KMS-11 (cell line): ENCODE data around the gene PFDN6.

Experiments used
- H2AFZ ChIP-seq: fragments of 200-600 bp; sonication (generic); 2 replicates; pipeline ENCODE4 v1.6.1; 2016; ENCODE audit warnings: antibody characterized with exemption, mixed run types, low read depth
- H3K27ac ChIP-seq: fragments of 200-600 bp; sonication (generic); 2 replicates; pipeline ENCODE4 v1.6.1; 2016; ENCODE audit warnings: mild to moderate bottlenecking, mixed run types
- H3K27me3 ChIP-seq: fragments of 200-600 bp; sonication (generic); 2 replicates; pipeline ENCODE4 v1.6.1; 2017; ENCODE audit warnings: mild to moderate bottlenecking, low read depth, mixed run types, moderate library complexity; ENCODE audit not compliant: insufficient read depth
- H3K36me3 ChIP-seq: fragments of 200-600 bp; sonication (generic); 2 replicates; pipeline ENCODE4 v1.6.1; 2017; ENCODE audit warnings: mild to moderate bottlenecking, mixed run types; ENCODE audit not compliant: insufficient read depth
- H3K4me1 ChIP-seq: fragments of 200-600 bp; sonication (generic); 2 replicates; pipeline ENCODE4 v1.6.1; 2016; ENCODE audit warnings: mild to moderate bottlenecking, low read depth, mixed run types; ENCODE audit not compliant: poor library complexity, severe bottlenecking
- H3K4me2 ChIP-seq: fragments of 200-600 bp; sonication (generic); 2 replicates; pipeline ENCODE4 v1.7.0; 2016; ENCODE audit warnings: mild to moderate bottlenecking, mixed run types
- H3K4me3 ChIP-seq: fragments of 200-600 bp; sonication (generic); IDR thresholded peaks from 2 replicates; pipeline ENCODE4 v1.6.1; 2017; ENCODE audit warnings: low read depth, low read length, mixed read lengths; ENCODE audit not compliant: insufficient read depth
- H3K79me2 ChIP-seq: fragments of 200-600 bp; sonication (generic); 2 replicates; pipeline ENCODE4 v1.6.1; 2016; ENCODE audit warnings: low read depth, mixed run types; ENCODE audit not compliant: insufficient read depth
- H3K9ac ChIP-seq: fragments of 200-600 bp; sonication (generic); 2 replicates; pipeline ENCODE4 v1.6.1; 2016; ENCODE audit warnings: mild to moderate bottlenecking, mixed run types
- H4K20me1 ChIP-seq: fragments of 200-600 bp; sonication (generic); 2 replicates; pipeline ENCODE4 v1.6.1; 2016; ENCODE audit warnings: mild to moderate bottlenecking, mixed run types; ENCODE audit not compliant: insufficient read depth
- TF ChIP-seq, protein P1 (sequence below): fragments of 200-600 bp; sonication (generic); conservative IDR thresholded peaks from 2 replicates; pipeline ENCODE4 v1.6.1; 2017; ENCODE audit warnings: low read depth, mild to moderate bottlenecking, antibody characterized with exemption, low read length, moderate library complexity, mixed read lengths

The PFDN6 gene

GRCh38 chr6:33264015-33264414 is 25.4 kb upstream of the PFDN6 start:
- Histone ChIP-seq H3K4me3 (no peak overlapping the region), H3K27me3 (no peaks in the 10 kb centered on the region), H3K79me2 (no peaks in the 10 kb centered on the region), H3K27ac (no peak overlapping the region), H3K9ac (no peak overlapping the region), H3K36me3 (peaks cover 2% of the 10 kb centered on the region), H3K4me2 (no peak overlapping the region), H2AFZ (no peak overlapping the region), H3K4me1 (no peaks in the 10 kb centered on the region), H4K20me1 (no peaks in the 10 kb centered on the region)
- TF ChIP-seq, protein P1, sequence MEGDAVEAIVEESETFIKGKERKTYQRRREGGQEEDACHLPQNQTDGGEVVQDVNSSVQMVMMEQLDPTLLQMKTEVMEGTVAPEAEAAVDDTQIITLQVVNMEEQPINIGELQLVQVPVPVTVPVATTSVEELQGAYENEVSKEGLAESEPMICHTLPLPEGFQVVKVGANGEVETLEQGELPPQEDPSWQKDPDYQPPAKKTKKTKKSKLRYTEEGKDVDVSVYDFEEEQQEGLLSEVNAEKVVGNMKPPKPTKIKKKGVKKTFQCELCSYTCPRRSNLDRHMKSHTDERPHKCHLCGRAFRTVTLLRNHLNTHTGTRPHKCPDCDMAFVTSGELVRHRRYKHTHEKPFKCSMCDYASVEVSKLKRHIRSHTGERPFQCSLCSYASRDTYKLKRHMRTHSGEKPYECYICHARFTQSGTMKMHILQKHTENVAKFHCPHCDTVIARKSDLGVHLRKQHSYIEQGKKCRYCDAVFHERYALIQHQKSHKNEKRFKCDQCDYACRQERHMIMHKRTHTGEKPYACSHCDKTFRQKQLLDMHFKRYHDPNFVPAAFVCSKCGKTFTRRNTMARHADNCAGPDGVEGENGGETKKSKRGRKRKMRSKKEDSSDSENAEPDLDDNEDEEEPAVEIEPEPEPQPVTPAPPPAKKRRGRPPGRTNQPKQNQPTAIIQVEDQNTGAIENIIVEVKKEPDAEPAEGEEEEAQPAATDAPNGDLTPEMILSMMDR: no peak

- H3K79me2 ChIP-seq: peaks cover 42% of the 10 kb centered on the region
- H3K27ac ChIP-seq: peak overlapping the region; percentile 85
- no peaks in the 10 kb centered on the region for H3K27me3 ChIP-seq
- peaks cover 27% of the 10 kb centered on the region for H3K4me1 ChIP-seq
- H3K4me3 ChIP-seq: peak overlapping the region; percentile 11
- peak overlapping the region; percentile 91 for H3K9ac ChIP-seq
- peak overlapping the region; percentile 89 for H2AFZ ChIP-seq
- peaks cover 16% of the 10 kb centered on the region; the same call in 1 of the 2 replicates for H4K20me1 ChIP-seq
- peak overlapping the region; percentile 52; the same call in 1 of the 2 replicates for H3K4me2 ChIP-seq
- peaks cover 31% of the 10 kb centered on the region; the same call in 1 of the 2 replicates for H3K36me3 ChIP-seq
- TF ChIP-seq, protein P1: no peak
Measured at GRCh38 chr6:33271117-33271467, 18.3 kb upstream of the PFDN6 start.

DNA sequence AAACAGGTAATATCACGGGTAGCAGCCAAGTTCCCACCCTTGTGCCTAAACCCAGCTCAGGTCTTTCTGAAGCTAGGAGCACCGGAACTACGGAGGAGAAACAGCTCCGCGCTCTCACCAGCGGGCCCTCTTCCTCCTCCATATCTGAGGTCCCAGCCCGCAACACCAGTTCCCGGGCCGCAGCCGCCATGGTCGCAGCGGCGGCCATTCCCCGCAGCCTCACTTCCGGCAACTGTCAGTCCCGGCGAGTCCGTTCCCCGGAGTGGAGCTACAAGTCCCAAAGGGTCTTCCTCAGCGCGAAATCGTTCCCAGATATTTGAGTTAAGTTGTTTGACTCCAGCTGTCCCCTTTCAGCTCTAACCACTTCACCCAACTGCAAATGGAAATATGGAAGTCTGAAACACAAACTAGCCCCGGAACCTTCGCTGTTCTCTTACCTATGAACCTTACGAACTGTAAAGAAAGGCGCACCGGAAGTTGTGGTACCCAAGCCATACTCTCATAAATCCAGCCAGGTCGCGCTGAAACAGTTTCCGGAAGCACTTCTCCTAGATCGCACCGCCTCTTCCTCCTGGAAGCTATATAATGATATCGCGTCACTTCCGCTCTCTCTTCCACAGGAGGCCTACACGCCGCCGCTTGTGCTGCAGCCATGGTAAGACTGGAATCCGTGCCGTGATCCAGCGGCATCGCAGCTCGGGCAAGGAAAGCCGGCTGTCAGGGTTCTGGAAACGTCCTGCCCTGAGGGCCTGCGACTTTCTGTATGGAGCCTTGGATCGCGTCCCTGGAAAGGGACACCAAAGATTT is 17.7 kb upstream of the PFDN6 start, which contains the start of the genes RPS18 and VPS52:
Gene RPS18, plus strand, starts transcription at position 608 of the 807 bp plus-strand sequence. Its CDS starts 45 bp downstream, at position 653.
Gene VPS52, minus strand, starts transcription at position 409 of the 807 bp plus-strand sequence. Its CDS starts 201 bp downstream, at position 208.
- H4K20me1 ChIP-seq: peaks cover 16% of the 10 kb centered on the region; the same call in 1 of the 2 replicates
- peak within 1 kb of the TSS; percentile 91 for H3K9ac ChIP-seq
- H3K27ac ChIP-seq: peak within 1 kb of the TSS; percentile 85
- peaks cover 42% of the 10 kb centered on the region for H3K79me2 ChIP-seq
- peak within 1 kb of the TSS; percentile 11 for H3K4me3 ChIP-seq
- peak within 1 kb of the TSS; percentile 89 for H2AFZ ChIP-seq
- peak within 1 kb of the TSS; percentile 66 for H3K4me2 ChIP-seq
- H3K4me1 ChIP-seq: peaks cover 27% of the 10 kb centered on the region
- TF ChIP-seq, protein P1: no peak
- H3K27me3 ChIP-seq: no peaks in the 10 kb centered on the region
- H3K36me3 ChIP-seq: peaks cover 29% of the 10 kb centered on the region; the same call in 1 of the 2 replicates

GRCh38 chr6:33272275-33273128 is 16.9 kb upstream of the PFDN6 start:
- Histone ChIP-seq H3K4me1 (peaks cover 27% of the 10 kb centered on the region), H4K20me1 (peaks cover 16% of the 10 kb centered on the region; the same call in 1 of the 2 replicates), H3K9ac (peak overlapping the region; percentile 91), H3K79me2 (peaks cover 42% of the 10 kb centered on the region), H3K27ac (peak overlapping the region; percentile 85), H2AFZ (peak overlapping the region; percentile 89; the same call in 1 of the 2 replicates), H3K27me3 (no peaks in the 10 kb centered on the region), H3K4me2 (peak overlapping the region; percentile 66), H3K4me3 (peak overlapping the region; percentile 2), H3K36me3 (peaks cover 29% of the 10 kb centered on the region; the same call in 1 of the 2 replicates)
- TF ChIP-seq, protein P1: no peak
